ENCODE measurements around the gene IL1RAPL1. TPM values are rescaled to one million over a fixed set of nuclear protein-coding genes. Genes with fewer than 3 reads are reported as not detected.

The IL1RAPL1 gene
- total and polyA plus RNA-seq, 9 of the 15 experiments (the other 6 are each of a cell fraction or from before 2014, with no cell fraction given) = 0.04 to 0.07 (median 0.04) TPM; not detected in 6

GRCh38 chrX:28591542-28591941 lies 4.3 kb downstream of the IL1RAPL1 start (continued):
- TF ChIP-seq, protein P1, sequence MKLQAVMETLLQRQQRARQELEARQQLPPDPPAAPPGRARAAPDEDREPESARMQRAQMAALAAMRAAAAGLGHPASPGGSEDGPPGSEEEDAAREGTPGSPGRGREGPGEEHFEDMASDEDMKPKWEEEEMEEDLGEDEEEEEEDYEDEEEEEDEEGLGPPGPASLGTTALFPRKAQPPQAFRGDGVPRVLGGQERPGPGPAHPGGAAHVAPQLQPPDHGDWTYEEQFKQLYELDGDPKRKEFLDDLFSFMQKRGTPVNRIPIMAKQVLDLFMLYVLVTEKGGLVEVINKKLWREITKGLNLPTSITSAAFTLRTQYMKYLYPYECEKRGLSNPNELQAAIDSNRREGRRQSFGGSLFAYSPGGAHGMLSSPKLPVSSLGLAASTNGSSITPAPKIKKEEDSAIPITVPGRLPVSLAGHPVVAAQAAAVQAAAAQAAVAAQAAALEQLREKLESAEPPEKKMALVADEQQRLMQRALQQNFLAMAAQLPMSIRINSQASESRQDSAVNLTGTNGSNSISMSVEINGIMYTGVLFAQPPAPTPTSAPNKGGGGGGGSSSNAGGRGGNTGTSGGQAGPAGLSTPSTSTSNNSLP (IDR thresholded peaks at IDR 0.05; ENCODE audit: borderline replicate concordance, low read depth, low read length) = no peak
- TF ChIP-seq ATF6 (CRISPR knock-in tag; IDR thresholded peaks at IDR 0.05) (no peak), BCL6 (CRISPR knock-in tag; IDR thresholded peaks at IDR 0.05) (no peak), NFIX (CRISPR knock-in tag; IDR thresholded peaks at IDR 0.05; ENCODE audit: low read depth) (no peak), PCBP2 (IDR thresholded peaks at IDR 0.05; ENCODE audit: low read depth, low read length, poor library complexity, severe bottlenecking) (no peak), MTA2 (IDR thresholded peaks at IDR 0.05; ENCODE audit: low read depth) (no peak)

DNA sequence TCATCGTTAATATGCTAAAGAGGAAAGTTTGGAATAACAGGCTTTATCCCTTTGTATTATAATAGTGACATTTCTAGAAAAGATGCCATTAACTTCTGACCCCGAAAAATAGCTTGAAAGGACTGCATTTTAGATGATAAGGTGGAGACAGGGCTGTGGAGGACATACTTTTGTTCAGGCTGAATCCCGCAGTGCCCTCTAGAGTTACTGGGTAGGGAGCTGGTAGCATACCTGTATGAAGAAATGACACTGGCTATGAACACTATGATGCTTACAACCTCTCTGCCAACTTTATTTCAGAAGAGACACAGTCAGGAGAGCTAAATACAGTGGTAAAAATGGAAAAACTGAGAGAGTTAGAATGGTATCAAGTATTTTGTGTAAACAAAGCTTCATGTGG lies 8.1 kb downstream of the IL1RAPL1 start:
- no peak overlapping the region for H2AFZ ChIP-seq (ENCODE audit: low read depth, low read length)
- no peaks in the 10 kb centered on the region for H3K27me3 ChIP-seq (ENCODE audit: control insufficient read depth in 2 of 2, insufficient read depth in 2 of 2, low read length in 2 of 2)
- no peak overlapping the region for H3K4me2 ChIP-seq (ENCODE audit: insufficient read depth, low read length)
- ChIA-PET CTCF (ENCODE audit: low intra/inter-chr PET ratio) (no interaction called here), POLR2A (no interaction called here)
- H3K27ac ChIP-seq (ENCODE audit: extremely low read depth, low read depth, low read length) = no peak overlapping the region
- intact Hi-C loops (cut with micrococcal nuclease) (no loop called here), in situ Hi-C loops (cut with MboI) (no loop called here)
- WGBS (ENCODE audit: insufficient coverage, low coverage, missing lambda C conversion rate) = 0% methylated on average over 3 of the region's 3 CpGs
- ATAC-seq (no peak), DNase-seq (ENCODE audit: extremely low read depth in 1 of 4, low spot score in 3 of 4) (no peak), FAIRE-seq (no peak)
- H3K36me3 ChIP-seq (ENCODE audit: control insufficient read depth, insufficient read depth, low read length) = no peaks in the 10 kb centered on the region
- H3K79me2 ChIP-seq (ENCODE audit: control insufficient read depth, insufficient read depth, low read length) = no peaks in the 10 kb centered on the region
- H4K20me1 ChIP-seq (replicated peaks; ENCODE audit: control insufficient read depth, insufficient read depth, low read length) = no peaks in the 10 kb centered on the region
- no peaks in the 10 kb centered on the region for H3K4me1 ChIP-seq (replicated peaks in 1 of 2; ENCODE audit: control insufficient read depth in 2 of 2, insufficient read depth in 2 of 2, low read length in 2 of 2)
- no peaks in the 10 kb centered on the region for H3K9me1 ChIP-seq (ENCODE audit: control insufficient read depth, insufficient read depth, low read length)
- H3K4me3 ChIP-seq = no peak overlapping the region
- H3K9me3 ChIP-seq (replicated peaks; ENCODE audit: control insufficient read depth, insufficient read depth, low read depth, low read length) = no peaks in the 10 kb centered on the region
- H3K9ac ChIP-seq (ENCODE audit: insufficient read depth in 1 of 2, low read depth in 2 of 2, low read length in 2 of 2) = no peak overlapping the region
- no TSS peak for BruUV-seq (replicated peaks)
- TF ChIP-seq CREB1 (IDR thresholded peaks at IDR 0.05) (no peak), CREB1 (CRISPR knock-in tag; IDR thresholded peaks at IDR 0.05) (no peak), PHF21A (IDR thresholded peaks at IDR 0.05; ENCODE audit: borderline replicate concordance, low read depth) (no peak), CTCFL (IDR thresholded peaks at IDR 0.05; ENCODE audit: borderline replicate concordance, insufficient read depth, low read depth, low read length, poor library complexity, severe bottlenecking) (no peak), RBM14 (IDR thresholded peaks at IDR 0.05; ENCODE audit: borderline replicate concordance, insufficient read depth, low read depth, low read length) (no peak), ZNF77 (CRISPR knock-in tag; IDR thresholded peaks at IDR 0.05) (no peak)
- TF ChIP-seq, protein P2, sequence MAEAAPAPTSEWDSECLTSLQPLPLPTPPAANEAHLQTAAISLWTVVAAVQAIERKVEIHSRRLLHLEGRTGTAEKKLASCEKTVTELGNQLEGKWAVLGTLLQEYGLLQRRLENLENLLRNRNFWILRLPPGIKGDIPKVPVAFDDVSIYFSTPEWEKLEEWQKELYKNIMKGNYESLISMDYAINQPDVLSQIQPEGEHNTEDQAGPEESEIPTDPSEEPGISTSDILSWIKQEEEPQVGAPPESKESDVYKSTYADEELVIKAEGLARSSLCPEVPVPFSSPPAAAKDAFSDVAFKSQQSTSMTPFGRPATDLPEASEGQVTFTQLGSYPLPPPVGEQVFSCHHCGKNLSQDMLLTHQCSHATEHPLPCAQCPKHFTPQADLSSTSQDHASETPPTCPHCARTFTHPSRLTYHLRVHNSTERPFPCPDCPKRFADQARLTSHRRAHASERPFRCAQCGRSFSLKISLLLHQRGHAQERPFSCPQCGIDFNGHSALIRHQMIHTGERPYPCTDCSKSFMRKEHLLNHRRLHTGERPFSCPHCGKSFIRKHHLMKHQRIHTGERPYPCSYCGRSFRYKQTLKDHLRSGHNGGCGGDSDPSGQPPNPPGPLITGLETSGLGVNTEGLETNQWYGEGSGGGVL (CRISPR knock-in tag; IDR thresholded peaks at IDR 0.05) = no peak

Measured in K562 (cell line).